GM10266 (cell line): ENCODE measurements around the gene CFAP410.

Source experiments
- DNase-seq: peaks from one replicate; pipeline ENCODE4 v3.0.0; 2012; ENCODE audit errors: extremely low spot score
- CTCF ChIP-seq: IDR thresholded peaks from 2 replicates; pipeline ENCODE4 v1.5.1; 2012; ENCODE audit warnings: mild to moderate bottlenecking, low read depth; ENCODE audit not compliant: control insufficient read depth, insufficient read depth; ENCODE audit errors: missing control alignments

The CFAP410 gene

DNA sequence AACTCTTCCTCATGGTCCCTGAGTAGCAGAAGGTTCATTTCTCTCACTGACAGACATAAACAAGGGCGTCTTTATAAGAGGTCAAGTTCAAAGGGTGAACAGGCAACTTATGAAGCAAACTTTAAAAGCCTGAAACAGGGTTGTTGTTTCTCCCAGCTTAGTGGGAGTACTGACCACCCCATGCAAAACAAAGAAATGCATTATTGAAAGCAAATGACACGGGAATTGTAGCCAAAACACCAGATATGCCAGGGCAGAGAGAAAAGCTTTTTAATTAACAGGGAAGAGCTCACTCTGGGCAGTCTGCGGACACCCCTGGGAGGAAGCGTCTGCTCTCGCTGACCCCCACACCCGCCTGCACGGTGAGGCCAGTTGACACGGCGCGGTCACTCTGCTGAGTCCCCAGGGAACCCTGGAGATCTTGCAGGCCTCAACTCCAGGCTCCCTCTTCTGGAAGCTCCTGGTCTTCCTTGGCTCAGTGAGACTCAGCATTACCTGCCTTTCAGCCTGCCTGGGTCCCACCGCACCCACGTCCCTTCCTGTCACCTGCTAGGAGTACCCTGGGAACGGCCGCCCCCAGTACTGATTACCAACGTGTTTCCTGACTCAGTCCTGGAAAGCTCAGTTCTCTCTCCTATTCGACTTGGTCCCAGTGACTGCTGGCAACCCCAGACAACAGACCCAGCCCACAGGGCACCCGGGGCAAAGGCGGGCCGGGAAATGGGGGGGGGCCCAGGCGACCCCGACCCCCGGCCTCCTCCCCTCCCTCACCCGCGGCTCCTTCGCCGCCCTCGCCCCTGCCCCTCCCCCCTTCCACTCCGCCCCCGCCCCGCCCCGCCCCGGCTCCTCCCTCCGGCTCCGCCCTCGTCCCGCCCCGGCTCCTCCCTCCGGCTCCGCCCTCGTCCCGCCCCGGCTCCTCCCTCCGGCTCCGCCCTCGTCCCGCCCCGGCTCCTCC is 972 bp downstream of the CFAP410 start:
- DNase-seq = no peak
- TF ChIP-seq CTCF = no peak

DNA sequence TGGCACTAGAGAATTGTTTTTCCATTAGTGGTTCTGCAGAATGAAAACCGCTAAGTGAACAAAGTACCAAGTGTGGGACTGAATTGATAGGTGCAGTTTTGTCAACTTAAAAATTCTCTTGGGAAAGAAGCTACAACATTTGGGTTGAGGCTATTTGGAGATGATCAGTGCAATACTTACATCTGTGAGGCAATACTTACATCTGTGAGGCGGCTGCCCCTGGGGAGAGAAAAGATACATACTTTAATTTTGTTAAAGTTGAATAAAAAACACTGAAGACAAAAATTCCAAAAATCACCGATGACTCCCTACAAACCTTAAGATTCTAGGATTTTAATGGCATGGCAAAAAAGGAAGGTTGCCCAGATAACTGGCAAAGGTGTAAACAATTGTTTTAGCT is 1.7 kb downstream of the CFAP410 start:
- DNase-seq = no peak
- TF ChIP-seq CTCF = no peak

- TF ChIP-seq CTCF = no peak
- no peak for DNase-seq
These were observed 3.7 kb downstream of the CFAP410 start for GRCh38 chr21:44335266-44336059.

GRCh38 chr21:44334329-44335030 is 4.7 kb downstream of the CFAP410 start:
- no peak for TF ChIP-seq CTCF
- DNase-seq = no peak

DNA sequence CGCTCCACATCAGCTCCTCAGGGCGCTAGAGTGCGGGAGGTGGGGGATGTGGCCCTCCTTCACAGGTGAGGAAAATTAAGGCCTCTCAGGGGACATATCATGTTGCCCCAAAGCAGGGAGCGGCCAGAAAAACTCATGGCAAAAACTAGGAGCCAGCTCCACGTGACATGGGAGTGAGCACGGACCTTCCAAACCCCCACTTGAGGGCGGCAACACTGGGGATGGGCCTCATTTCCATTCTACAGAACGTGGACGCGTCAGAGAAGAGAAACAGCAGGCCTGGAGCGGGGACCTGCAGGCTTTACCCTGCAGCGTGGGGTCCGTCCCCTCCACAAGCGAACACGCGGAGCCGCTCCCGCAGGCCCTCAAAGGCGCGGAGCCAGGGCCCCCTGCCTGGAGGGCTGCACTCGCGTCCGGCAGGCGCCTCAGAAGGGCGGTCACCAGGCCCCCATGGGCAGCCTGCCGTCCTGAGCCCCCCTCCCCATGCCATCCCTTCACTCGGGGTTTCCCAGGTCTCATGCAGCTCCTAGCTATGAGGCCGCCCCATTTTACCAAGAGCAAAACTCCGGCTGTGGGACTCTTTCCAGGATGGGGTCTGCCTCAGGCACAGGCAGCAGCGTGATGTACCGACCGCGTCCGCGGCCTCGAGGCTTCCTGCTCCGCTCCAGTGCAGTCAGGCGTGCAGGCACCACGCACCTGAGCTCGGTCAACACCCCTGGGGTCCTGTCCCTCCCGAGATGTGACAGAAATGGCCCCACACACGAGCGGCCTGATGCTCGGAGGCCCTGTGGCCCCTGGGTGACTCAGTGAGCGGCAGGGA is 5.5 kb downstream of the CFAP410 start:
- DNase-seq = no peak
- TF ChIP-seq CTCF = no peak

- TF ChIP-seq CTCF = no peak
These were observed 6.2 kb downstream of the CFAP410 start for GRCh38 chr21:44332965-44333364.

More at GRCh38 chr21:44332965-44333364, 6.2 kb downstream of the CFAP410 start:
- DNase-seq = no peak
